ENCODE data around the gene IDH3B.
"Not testable (repeated sequence)": the region's sequence is repeated elsewhere in the genome, so short reads cannot be mapped to it uniquely, and the experiment has no call there.

Gene IDH3B

DNA sequence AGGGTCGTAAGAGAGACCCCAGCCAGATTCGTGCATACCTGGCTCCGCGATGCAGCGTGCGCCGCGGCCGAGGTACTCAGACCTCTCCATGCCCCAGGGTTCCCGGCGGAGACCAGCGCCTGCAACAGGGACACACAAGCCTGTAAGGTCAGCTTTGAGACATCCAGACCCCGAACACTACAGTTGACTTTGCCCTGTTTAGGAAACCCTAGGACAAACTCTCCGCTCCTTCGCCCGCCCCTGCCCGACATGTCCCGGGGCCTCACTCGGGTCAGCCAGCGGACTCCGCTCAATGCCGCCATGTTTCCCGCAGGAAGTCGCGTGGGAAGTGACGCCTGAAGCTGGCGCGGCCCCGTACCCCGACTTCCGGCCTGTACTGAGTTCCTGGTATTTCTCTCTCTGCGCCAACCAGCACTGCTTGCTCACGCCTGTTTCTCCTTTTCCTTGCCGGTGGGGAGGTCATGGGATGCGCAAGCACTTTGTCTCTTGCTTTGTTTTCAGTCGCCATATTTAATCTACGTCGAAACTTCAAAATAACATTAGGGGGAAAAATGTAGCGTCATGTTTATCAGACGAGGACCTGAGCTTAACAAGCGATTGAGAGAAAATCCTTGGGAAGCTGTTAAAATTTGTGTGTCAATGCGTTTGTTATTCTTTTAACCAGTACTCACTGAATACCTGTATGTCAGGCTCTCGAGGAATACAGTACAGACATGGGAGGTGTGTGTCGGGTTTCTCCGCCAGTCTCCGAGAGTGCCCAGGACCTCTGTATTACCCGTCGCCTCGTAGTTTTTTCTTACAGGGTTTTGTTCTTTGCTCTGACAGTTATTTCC lies at the start of gene IDH3B:
TSS of gene IDH3B (minus strand) at position 330 of the 833 bp plus-strand sequence. CDS start at position 302, 28 bp downstream.
- DNase-seq: peak; percentile 63

DNA sequence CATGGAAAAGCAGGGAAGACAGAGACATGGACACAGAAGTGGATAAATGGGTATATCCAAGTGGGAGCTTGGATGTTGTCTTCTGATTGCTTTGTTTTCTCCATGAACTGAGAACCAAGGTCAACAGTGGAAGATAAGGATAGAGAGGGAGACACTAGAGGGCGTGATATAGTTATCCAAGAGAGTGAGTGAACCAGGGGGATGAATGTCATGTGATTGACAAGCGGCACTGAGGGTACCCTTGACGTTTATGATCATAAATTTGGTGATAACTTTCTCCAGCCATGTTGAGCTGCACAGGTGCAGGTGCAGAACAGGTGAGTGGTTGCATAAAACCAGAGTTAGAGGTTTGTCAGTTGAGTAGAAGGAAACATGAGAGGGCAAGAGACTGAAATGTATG lies 49.3 kb upstream of the IDH3B start:
- DNase-seq: no peak

GRCh38 chr20:2709205-2709981 lies 45.4 kb upstream of the IDH3B start:
- DNase-seq: no peak

- no peak for DNase-seq
Measured at GRCh38 chr20:2708665-2709064, 44.6 kb upstream of the IDH3B start.

GRCh38 chr20:2708073-2708415 lies 44.0 kb upstream of the IDH3B start:
- DNase-seq: peak; percentile 48

- DNase-seq: no peak
Measured at GRCh38 chr20:2707353-2708072, 43.5 kb upstream of the IDH3B start.

DNA sequence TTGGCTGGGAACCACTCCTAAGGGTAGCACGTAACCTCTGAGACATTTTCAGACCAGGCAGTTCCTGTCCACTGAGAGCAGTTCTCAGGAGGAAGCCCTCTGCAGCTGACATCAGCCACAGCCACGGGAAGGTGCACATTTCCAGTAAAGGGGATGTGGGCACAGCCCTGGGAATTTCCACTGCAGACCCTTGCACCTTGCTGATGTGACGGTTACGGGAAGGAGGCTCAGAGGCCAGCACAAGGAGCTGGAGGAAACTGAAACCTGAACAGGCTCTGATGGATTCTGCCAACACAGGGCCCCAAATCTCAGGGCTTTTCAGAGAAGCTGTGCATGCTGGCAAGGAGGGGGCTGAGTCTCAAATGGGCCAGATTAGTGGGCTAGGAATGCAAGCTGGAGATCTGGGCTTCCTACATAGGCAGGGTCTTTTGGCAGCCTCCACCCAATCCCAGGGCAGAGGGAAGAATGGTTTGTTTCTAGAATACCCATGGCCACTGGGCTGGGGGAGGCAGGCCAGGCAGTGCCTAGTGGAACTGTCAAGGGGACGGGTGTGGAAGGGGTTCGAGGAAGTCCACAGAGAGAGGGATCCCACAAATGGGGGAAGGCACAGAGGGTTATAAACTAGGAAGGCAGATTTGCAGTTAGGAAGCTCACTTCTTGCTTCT lies 42.8 kb upstream of the IDH3B start:
- no peak for DNase-seq

DNA sequence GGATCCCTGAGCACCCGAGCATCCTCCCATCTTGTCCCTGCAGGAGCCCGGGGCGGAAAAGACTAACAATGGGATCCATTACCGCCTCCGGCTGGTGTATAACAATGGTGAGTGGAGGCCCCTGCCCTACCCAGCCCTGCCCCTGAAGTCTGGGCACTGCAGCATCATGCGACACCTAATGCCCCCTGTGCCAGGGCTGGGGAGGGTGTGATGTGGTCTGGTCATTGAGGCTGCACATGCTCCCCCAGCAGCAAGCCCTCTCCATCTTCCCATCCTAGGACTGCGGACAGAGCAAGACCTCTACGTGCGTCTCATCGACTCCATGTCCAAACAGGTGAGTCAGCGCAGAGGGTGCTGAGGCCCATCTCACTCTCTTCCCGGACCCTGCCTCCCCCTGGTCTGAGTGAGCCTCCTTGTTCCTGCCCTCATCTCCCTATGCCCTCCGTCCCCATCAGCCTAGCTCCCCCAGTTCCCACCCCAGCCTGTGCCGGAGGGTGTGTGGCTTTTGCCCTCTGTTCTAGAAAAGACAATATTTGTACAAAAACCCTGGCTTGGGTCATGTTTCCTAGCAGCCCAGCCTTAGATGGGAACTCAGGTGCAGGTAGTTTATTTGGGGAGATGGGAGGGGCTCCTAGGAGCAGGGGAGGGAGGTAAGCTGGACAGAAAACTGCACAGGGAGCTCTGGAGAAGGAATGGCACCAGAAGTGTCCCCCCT lies 42.1 kb upstream of the IDH3B start:
- no peak for DNase-seq

- no peak for DNase-seq
Measured at GRCh38 chr20:2703716-2704475, 39.9 kb upstream of the IDH3B start.

DNA sequence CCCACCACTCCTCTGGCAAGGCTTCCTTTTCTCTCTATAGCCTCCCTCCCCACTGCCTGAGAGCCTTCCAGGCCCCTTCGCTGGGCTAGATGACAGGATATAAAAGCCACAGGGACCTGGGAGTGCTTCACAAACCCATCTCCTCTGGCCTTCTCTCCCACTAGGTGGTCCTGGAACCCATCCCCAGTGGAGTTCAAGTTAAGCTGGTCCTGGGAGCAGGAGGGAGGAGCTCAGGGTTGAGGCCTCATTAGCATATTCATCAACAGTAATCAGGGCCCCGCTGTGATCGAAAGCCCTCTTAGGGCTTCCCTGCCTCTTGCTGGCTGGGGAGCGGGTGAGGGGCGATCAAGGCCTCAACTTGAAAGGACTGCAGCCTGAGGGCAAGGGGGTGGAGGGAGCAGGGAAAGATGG lies 37.7 kb upstream of the IDH3B start:
- no peak for DNase-seq

- no peak for DNase-seq
Measured at GRCh38 chr20:2700913-2701620, 37.1 kb upstream of the IDH3B start.

DNA sequence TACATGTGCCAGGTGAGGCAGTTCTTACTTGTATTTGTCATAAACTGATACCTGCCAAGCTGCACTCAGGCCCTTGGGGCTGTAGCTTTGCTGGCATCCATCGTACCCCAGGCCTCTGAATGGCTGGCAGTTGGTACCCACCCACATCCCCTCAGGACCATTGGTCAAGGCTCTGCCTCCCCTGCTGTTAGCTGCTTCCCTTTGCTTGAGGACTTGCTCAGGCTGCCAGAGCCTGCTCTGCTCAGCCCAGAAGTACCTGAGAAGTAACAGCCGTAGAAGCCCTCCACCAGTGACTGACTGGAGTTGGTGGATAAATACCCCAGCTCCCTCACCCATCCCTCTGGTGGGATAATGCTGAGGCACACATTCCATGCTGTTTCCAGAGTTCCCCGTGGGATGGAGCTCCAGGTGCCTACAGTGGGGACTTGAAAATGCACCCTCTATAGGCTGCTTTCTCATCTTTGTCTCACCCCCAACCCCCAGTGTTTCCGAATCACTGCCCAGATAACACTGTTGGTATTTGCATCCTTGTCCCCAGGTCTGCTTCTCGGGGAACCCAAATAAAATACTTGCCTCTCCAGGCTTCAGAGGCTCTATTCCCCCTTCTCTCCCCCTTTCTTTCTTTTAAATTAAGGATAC lies 35.9 kb upstream of the IDH3B start:
- no peak for DNase-seq

DNA sequence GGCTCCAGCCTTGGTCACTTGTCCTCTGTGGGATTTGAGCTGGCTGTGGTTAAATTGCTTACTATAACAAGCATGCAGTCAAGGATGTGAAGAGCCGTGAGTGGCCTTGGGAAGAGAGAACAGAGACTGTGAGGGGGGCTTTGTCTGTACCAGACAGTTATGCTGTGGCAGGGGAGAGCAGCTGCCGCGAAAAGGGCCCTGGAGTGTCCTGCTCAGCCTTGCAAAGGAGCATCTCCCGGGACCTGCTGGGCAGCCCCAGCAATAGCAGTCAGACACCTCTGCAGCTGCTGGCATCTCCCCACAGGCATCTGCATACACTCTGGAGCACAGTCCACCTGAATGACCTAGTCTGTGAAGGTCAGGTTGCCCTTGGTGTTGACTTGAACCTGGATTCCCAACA lies 34.9 kb upstream of the IDH3B start:
- no peak for DNase-seq

GRCh38 chr20:2698186-2698817 lies 34.3 kb upstream of the IDH3B start:
- DNase-seq: no peak

DNA sequence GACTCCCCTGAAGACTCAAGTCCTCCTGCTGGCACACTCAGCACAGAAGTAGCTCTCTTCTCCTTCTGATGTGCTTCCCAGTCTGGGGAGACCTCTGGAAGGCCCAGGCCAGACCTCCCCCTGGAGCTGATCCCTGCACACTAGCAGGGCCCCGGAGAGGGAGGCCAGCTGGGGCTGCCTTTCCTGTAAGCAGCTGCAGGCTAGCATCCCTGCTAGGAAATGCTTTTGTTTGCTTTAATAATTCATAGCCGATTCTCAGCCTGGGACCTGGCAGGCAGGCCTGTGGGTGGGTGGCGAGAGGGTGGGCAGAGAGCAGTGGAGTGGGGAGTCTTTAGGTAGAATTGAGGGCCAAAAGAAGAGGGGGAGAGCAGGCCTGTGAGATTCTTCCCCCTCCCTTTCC lies 33.8 kb upstream of the IDH3B start:
- no peak for DNase-seq

- no peak for DNase-seq
Measured at GRCh38 chr20:2696646-2697045, 32.6 kb upstream of the IDH3B start.

DNA sequence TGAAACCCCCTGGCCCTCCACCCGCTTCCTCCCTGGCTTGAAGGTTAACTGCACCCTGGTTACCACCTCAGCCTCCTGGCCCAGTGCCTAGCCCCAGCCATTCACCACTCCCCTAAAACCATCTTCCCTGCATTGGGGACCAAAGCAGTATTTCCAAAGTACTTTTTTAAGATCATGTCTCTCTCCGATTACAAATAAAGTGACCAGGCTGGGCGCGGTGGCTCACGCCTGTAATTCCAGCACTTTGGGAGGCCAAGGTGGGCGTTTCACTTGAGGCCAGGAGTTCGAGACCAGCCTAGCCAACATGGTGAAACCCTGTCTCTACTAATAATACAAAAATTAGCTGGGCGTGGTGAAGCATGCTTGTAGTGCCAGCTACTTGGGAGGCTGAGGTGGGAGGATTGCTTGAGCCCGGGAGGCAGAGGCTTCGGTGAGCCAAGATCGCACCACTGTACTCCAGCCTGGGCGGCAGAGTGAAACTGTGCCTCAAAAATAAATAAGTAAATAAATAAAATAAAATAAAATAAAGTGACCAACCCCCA lies 32.0 kb upstream of the IDH3B start:
- DNase-seq: not testable (repeated sequence)

- DNase-seq: no peak
Measured at GRCh38 chr20:2695206-2695983, 31.4 kb upstream of the IDH3B start.

- DNase-seq: no peak
Measured at GRCh38 chr20:2694519-2694918, 30.5 kb upstream of the IDH3B start.

Data from NCI-H1436 treated with DMSO at 0.1 percent for 48 hours (cell line).